ENCODE data around the gene HPCA. TPM values are rescaled to one million over a fixed set of nuclear protein-coding genes. Genes with fewer than 3 reads are reported as not detected.

The HPCA gene
- total and polyA plus RNA-seq, 2 of the 8 experiments (the other 6 are each of a cell fraction or from before 2014, with no cell fraction given) = 0.70 to 1.4 TPM

GRCh38 chr1:32877211-32878110 is 8.8 kb upstream of the HPCA start:
- Histone ChIP-seq H2BK12ac (ENCODE audit: low read depth, low read length) (peak overlapping the region; percentile 44; the same call in 1 of the 2 replicates), H3K23me2 (ENCODE audit: low read depth, low read length) (no peaks in the 10 kb centered on the region), H2BK15ac (ENCODE audit: low read length) (peak overlapping the region; percentile 65; the same call in 1 of the 2 replicates), H3K9ac (replicated peaks in 1 of 4; ENCODE audit: extremely low read depth in 1 of 4, low read depth in 3 of 4, low read length in 3 of 4) (no peak overlapping the region; a peak in 1 of 7 replicates), H3K4me2 (ENCODE audit: insufficient read depth in 1 of 2, low read depth in 2 of 2, low read length in 2 of 2) (no peak overlapping the region), H3K4ac (replicated peaks; ENCODE audit: insufficient read length, low read depth, low read length) (no peak overlapping the region), H3K79me2 (ENCODE audit: control insufficient read depth in 1 of 2, insufficient read depth in 2 of 2, low read length in 2 of 2) (no peaks in the 10 kb centered on the region), H2AFZ (ENCODE audit: low read length) (no peak overlapping the region), H2BK5ac (ENCODE audit: low read depth, low read length) (no peak overlapping the region), H3K4me1 (replicated peaks in 1 of 4; ENCODE audit: control insufficient read depth in 3 of 4, insufficient read depth in 4 of 4, low read length in 3 of 4) (peaks cover 3 to 28% (median 14%) of the 10 kb centered on the region in 4 experiments), H3K27ac (ENCODE audit: low read depth, low read length) (no peak overlapping the region), H2AK5ac (ENCODE audit: low read depth, low read length) (no peak overlapping the region), H3K9me3 (ENCODE audit: insufficient read depth in 2 of 2, low read depth in 1 of 2, low read length in 1 of 2) (no peaks in the 10 kb centered on the region), H3K79me1 (ENCODE audit: low read depth, low read length) (no peaks in the 10 kb centered on the region), H3K56ac (replicated peaks; ENCODE audit: insufficient read length, low read depth, low read length) (no peak overlapping the region), H2BK120ac (replicated peaks; ENCODE audit: low read depth, low read length) (no peak overlapping the region), H2BK20ac (ENCODE audit: low read length) (peak overlapping the region; percentile 21; the same call in 1 of the 2 replicates), H3K23ac (ENCODE audit: insufficient read length) (no peak overlapping the region), H3K4me3 (ENCODE audit: extremely low read depth in 1 of 4, insufficient read depth in 2 of 4, low read depth in 3 of 4, low read length in 4 of 4) (no peak overlapping the region), H4K5ac (ENCODE audit: insufficient read length, low read depth, low read length) (no peak overlapping the region), H3K27me3 (replicated peaks in 1 of 4; ENCODE audit: control insufficient read depth in 3 of 4, extremely low read depth in 1 of 4, insufficient read depth in 3 of 4, low read length in 3 of 4) (no peaks in the 10 kb centered on the region), H4K91ac (replicated peaks; ENCODE audit: insufficient read length, low read length) (peak overlapping the region; percentile 29), H4K8ac (ENCODE audit: extremely low read depth, insufficient read depth, low read length) (no peak overlapping the region), H3K18ac (ENCODE audit: extremely low read depth, low read length) (no peak overlapping the region), H3K14ac (ENCODE audit: insufficient read length) (no peak overlapping the region), H3K36me3 (ENCODE audit: control insufficient read depth in 2 of 4, insufficient read depth in 4 of 4, low read length in 3 of 4) (no peaks in the 10 kb centered on the region), H4K20me1 (replicated peaks in 1 of 2; ENCODE audit: control insufficient read depth in 1 of 2, insufficient read depth in 2 of 2, low read length in 2 of 2) (peaks cover 0 to 3% of the 10 kb centered on the region in 2 experiments)
- DNase-seq (ENCODE audit: low read depth in 1 of 2, low spot score in 2 of 2) (no peak), FAIRE-seq (no peak)
- ChIA-PET CTCF (ENCODE audit: partially characterized antibody) (interaction anchor here (0.5 to 19.0 kb wide), 25 partner anchors 12 to 1300 kb away, joined by 3 to 382 read pairs (median 4); partner anchors contain the start of gene HPCA), POLR2A (ENCODE audit: partially characterized antibody) (interaction anchor here (1.4 to 4.0 kb wide), 2 partner anchors 60 to 100 kb away, joined by 3 to 19 read pairs; partner anchors contain the start of genes S100PBP and YARS1)
- 85% methylated on average over 13 of the region's 13 CpGs; no CpG with 5 or more reads in 1 of the 2 experiments for WGBS, 2 experiments (ENCODE audit: extremely low coverage in 1 of 2, insufficient coverage in 1 of 2, insufficient read length in 1 of 2, insufficient replicate concordance in 2 of 2, low coverage in 1 of 2, low lambda C conversion rate in 2 of 2, missing lambda C conversion rate in 1 of 2)
- TF ChIP-seq CREB1 (IDR thresholded peaks at IDR 0.05) (no peak), GTF2F1 (IDR thresholded peaks at IDR 0.05; ENCODE audit: borderline replicate concordance, low read depth, low read length) (no peak), TCF12 (IDR thresholded peaks at IDR 0.05; ENCODE audit: low read depth, low read length) (no peak), BRCA1 (IDR thresholded peaks at IDR 0.05; ENCODE audit: low read depth, low read length) (no peak), SP2 (IDR thresholded peaks at IDR 0.05; ENCODE audit: low read length) (no peak)
